H9 (cell line): ENCODE results near the gene FLG. TPM values are rescaled to one million over a fixed set of nuclear protein-coding genes. Genes with fewer than 3 reads are reported as not detected.
"Not testable (repeated sequence)": the region's sequence is repeated elsewhere in the genome, so short reads cannot be mapped to it uniquely, and the experiment has no call there.

Experiments
- DNase-seq: peaks from one replicate; pipeline ENCODE4 v3.0.0-alpha.2; 2017
- H2AFZ ChIP-seq: one replicate; pipeline ENCODE4 v1.6.1; 2013; ENCODE audit warnings: mild to moderate bottlenecking, low read length, control low read depth, moderate library complexity
- H2AK5ac ChIP-seq: 2 replicates; pipeline ENCODE4 v1.6.1; 2013; ENCODE audit warnings: low read length, control low read depth, mixed read lengths; ENCODE audit not compliant: insufficient read length
- H2BK120ac ChIP-seq: one replicate; pipeline ENCODE4 v1.6.1; 2013; ENCODE audit warnings: low read depth, mild to moderate bottlenecking, low read length, control low read depth, inconsistent platforms; ENCODE audit not compliant: poor library complexity, severe bottlenecking
- H2BK12ac ChIP-seq: 2 replicates; pipeline ENCODE4 v1.6.1; 2013; ENCODE audit warnings: low read length, control low read depth, mixed read lengths, low read depth; ENCODE audit not compliant: insufficient read length
- H2BK15ac ChIP-seq: 2 replicates; pipeline ENCODE4 v1.6.1; 2013; ENCODE audit warnings: low read depth, low read length, control low read depth
- H2BK20ac ChIP-seq: one replicate; pipeline ENCODE4 v1.6.1; 2013; ENCODE audit warnings: low read depth, mild to moderate bottlenecking, low read length, control low read depth, inconsistent platforms; ENCODE audit not compliant: poor library complexity, severe bottlenecking
- H2BK5ac ChIP-seq: 2 replicates; pipeline ENCODE4 v1.6.1; 2013; ENCODE audit warnings: low read length, control low read depth, mixed read lengths; ENCODE audit not compliant: insufficient read length
- H3K14ac ChIP-seq: 2 replicates; pipeline ENCODE4 v1.6.1; 2013; ENCODE audit warnings: low read length, control low read depth; ENCODE audit not compliant: insufficient read depth
- H3K18ac ChIP-seq: 2 replicates; pipeline ENCODE4 v1.6.1; 2013; ENCODE audit warnings: low read depth, mild to moderate bottlenecking, mixed read lengths, low read length, control low read depth; ENCODE audit not compliant: insufficient read length
- H3K23ac ChIP-seq: 2 replicates; pipeline ENCODE4 v1.6.1; 2013; ENCODE audit warnings: low read length, control low read depth, mixed read lengths, low read depth; ENCODE audit not compliant: insufficient read length
- H3K23me2 ChIP-seq: 2 replicates; pipeline ENCODE4 v1.6.1; 2013; ENCODE audit warnings: low read depth, mild to moderate bottlenecking, mixed read lengths, low read length, control low read depth; ENCODE audit not compliant: insufficient read length, poor library complexity, severe bottlenecking
- H3K27ac ChIP-seq: 2 replicates; pipeline ENCODE4 v1.5.1; 2013; ENCODE audit warnings: low read length, control low read depth, mixed read lengths, low read depth; ENCODE audit not compliant: insufficient read length
- H3K27me3 ChIP-seq: 2 replicates; pipeline ENCODE4 v1.6.1; 2013; ENCODE audit warnings: low read length, control low read depth, inconsistent platforms; ENCODE audit not compliant: insufficient read depth
- H3K4ac ChIP-seq: 2 replicates; pipeline ENCODE4 v1.6.1; 2013; ENCODE audit warnings: low read depth, mild to moderate bottlenecking, control low read depth, inconsistent platforms, low read length, moderate library complexity
- H3K4me1 ChIP-seq: 2 replicates; pipeline ENCODE4 v1.6.1; 2013; ENCODE audit warnings: low read length, control low read depth, inconsistent platforms; ENCODE audit not compliant: insufficient read depth
- H3K4me2 ChIP-seq: 2 replicates; pipeline ENCODE4 v1.6.1; 2013; ENCODE audit warnings: low read length, control low read depth, mixed read lengths; ENCODE audit not compliant: insufficient read length, insufficient read depth
- H3K56ac ChIP-seq: 2 replicates; pipeline ENCODE4 v1.6.1; 2013; ENCODE audit warnings: low read depth, mild to moderate bottlenecking, mixed read lengths, low read length, control low read depth; ENCODE audit not compliant: insufficient read length
- H3K79me1 ChIP-seq: 2 replicates; pipeline ENCODE4 v1.6.1; 2013; ENCODE audit warnings: low read depth, mild to moderate bottlenecking, moderate library complexity, low read length, control low read depth, inconsistent platforms; ENCODE audit not compliant: insufficient read depth, poor library complexity, severe bottlenecking
- H3K79me2 ChIP-seq: 2 replicates; pipeline ENCODE4 v1.6.1; 2013; ENCODE audit warnings: low read length, control low read depth, inconsistent platforms; ENCODE audit not compliant: insufficient read depth
- H3K9ac ChIP-seq: 2 replicates; pipeline ENCODE4 v1.6.1; 2013; ENCODE audit warnings: low read length, control low read depth, mixed read lengths; ENCODE audit not compliant: insufficient read length; ENCODE audit errors: extremely low read depth
- H3K9me3 ChIP-seq: one replicate; pipeline ENCODE4 v1.6.1; 2013; ENCODE audit warnings: low read depth, low read length, inconsistent platforms; ENCODE audit not compliant: control insufficient read depth
- H3T11ph ChIP-seq: one replicate; pipeline ENCODE4 v1.6.1; 2013; ENCODE audit warnings: mild to moderate bottlenecking, low read length, control low read depth, inconsistent platforms
- H4K20me1 ChIP-seq: one replicate; pipeline ENCODE4 v1.6.1; 2013; ENCODE audit not compliant: control insufficient read depth, insufficient read length, insufficient read depth
- H4K5ac ChIP-seq: 2 replicates; pipeline ENCODE4 v1.6.1; 2013; ENCODE audit warnings: low read depth, mild to moderate bottlenecking, mixed read lengths, low read length, control low read depth; ENCODE audit not compliant: insufficient read length
- H4K8ac ChIP-seq: replicated peaks from 2 replicates; pipeline ENCODE4 v1.6.1; 2013; ENCODE audit warnings: low read length, control low read depth, mixed read lengths, low read depth; ENCODE audit not compliant: insufficient read length
- H4K91ac ChIP-seq: 2 replicates; pipeline ENCODE4 v1.6.1; 2013; ENCODE audit warnings: low read depth, mild to moderate bottlenecking, moderate library complexity, mixed read lengths, low read length, control low read depth; ENCODE audit not compliant: insufficient read length
- H3K27ac Mint-ChIP-seq, 3 experiments: 2 replicates in 2 of 3; 3 replicates in 1 of 3; pipeline ENCODE4 v1.8.0; 2020 to 2021; ENCODE audit warnings: mixed read lengths in 3 of 3, mild to moderate bottlenecking in 1 of 3, moderate library complexity in 1 of 3
- H3K27me3 Mint-ChIP-seq: 2 replicates; pipeline ENCODE4 v1.8.0; 2021; ENCODE audit warnings: low read depth, mild to moderate bottlenecking, moderate library complexity, mixed read lengths
- H3K36me3 Mint-ChIP-seq, 3 experiments: 2 replicates in 2 of 3; 3 replicates in 1 of 3; pipeline ENCODE4 v1.8.0; 2020 to 2021; ENCODE audit warnings: low read depth in 3 of 3, mixed read lengths in 3 of 3; ENCODE audit not compliant: insufficient read depth in 1 of 3
- H3K4me1 Mint-ChIP-seq, 2 experiments: 2 replicates each; pipeline ENCODE4 v1.8.0; 2020; ENCODE audit warnings: mixed read lengths in 2 of 2
- H3K4me3 Mint-ChIP-seq, 2 experiments: 2 replicates in 1 of 2; 3 replicates in 1 of 2; pipeline ENCODE4 v1.8.0; 2020 to 2021; ENCODE audit warnings: mild to moderate bottlenecking in 2 of 2, mixed read lengths in 2 of 2, moderate library complexity in 1 of 2
- H3K9me3 Mint-ChIP-seq, 2 experiments: 2 replicates in 1 of 2; 3 replicates in 1 of 2; pipeline ENCODE4 v1.8.0; 2020; ENCODE audit warnings: mild to moderate bottlenecking in 2 of 2, mixed read lengths in 2 of 2, moderate library complexity in 1 of 2
- CTCF ChIP-seq: fragments of 200-600 bp; sonication (generic); conservative IDR thresholded peaks from 3 replicates; pipeline ENCODE4 v1.8.0; 2021; ENCODE audit warnings: antibody characterized with exemption, mild to moderate bottlenecking
- WGBS: extraction: QIAGEN DNeasy Blood & Tissue Kit; methylation state at CpG from one replicate; pipeline ENCODE4 v1.1.7; 2013; ENCODE audit warnings: missing lambda C conversion rate, low lambda C conversion rate, mixed read lengths; ENCODE audit not compliant: insufficient read length; ENCODE audit errors: extremely low coverage; 5-methylcytosine and 5-hydroxymethylcytosine counted together
- total RNA-seq: library from RNA; stranded (reverse); gene quantifications from 2 replicates; pipeline ENCODE4 v1.2.1, GENCODE V29; 2021

Gene FLG
- total RNA-seq, 1 experiment from 2014 or later, result not detected

DNA sequence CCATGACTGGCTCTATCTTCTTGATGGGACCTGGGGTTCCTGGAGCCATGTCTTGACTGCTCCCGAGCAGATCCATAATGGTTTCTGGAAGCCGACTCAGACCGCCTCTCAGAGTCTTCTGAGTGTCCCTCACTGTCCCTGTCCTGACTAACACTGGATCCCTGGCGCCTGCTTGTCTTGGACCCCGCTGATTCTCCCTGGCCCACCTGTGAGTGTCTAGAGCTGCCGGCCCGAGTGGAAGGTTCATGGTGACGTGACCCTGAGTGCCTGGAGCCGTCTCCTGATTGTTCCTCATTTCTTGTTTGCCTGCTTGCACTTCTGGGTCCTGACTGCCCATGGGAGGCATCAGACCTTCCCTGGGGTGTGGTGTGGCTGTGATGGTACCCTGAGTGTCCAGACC, 15.1 kb downstream of the FLG start:
- no peak for TF ChIP-seq CTCF
- no peak overlapping the region for H4K8ac ChIP-seq
- H2BK12ac ChIP-seq, result no peak overlapping the region
- H2BK5ac ChIP-seq, result no peak overlapping the region
- no peaks in the 10 kb centered on the region for H3K79me2 ChIP-seq
- Mint-ChIP-seq H3K4me1 (no peaks in the 10 kb centered on the region), H3K27ac (no peak overlapping the region), H3K4me3 (no peak overlapping the region), H3K36me3 (peaks cover 42 to 61% (median 54%) of the 10 kb centered on the region in 3 experiments), H3K9me3 (peaks cover 89 to 91% of the 10 kb centered on the region in 2 experiments), H3K27me3 (peaks cover 8% of the 10 kb centered on the region)
- H3K56ac ChIP-seq, result no peak overlapping the region
- no peak overlapping the region for H2AK5ac ChIP-seq
- WGBS, result no CpG with 5 or more reads among the region's 9 CpGs
- no peaks in the 10 kb centered on the region for H3K4me1 ChIP-seq
- H3K23ac ChIP-seq, result no peak overlapping the region
- no peak overlapping the region for H3T11ph ChIP-seq
- no peak overlapping the region for H3K27ac ChIP-seq
- no peak overlapping the region for H3K4me2 ChIP-seq
- no peaks in the 10 kb centered on the region for H4K20me1 ChIP-seq
- no peak overlapping the region for H2BK15ac ChIP-seq
- no peaks in the 10 kb centered on the region for H3K79me1 ChIP-seq
- H2AFZ ChIP-seq, result no peak overlapping the region
- H2BK20ac ChIP-seq, result no peak overlapping the region
- H3K9me3 ChIP-seq, result peaks cover 73% of the 10 kb centered on the region
- no peak for DNase-seq
- no peak overlapping the region for H3K18ac ChIP-seq
- H3K23me2 ChIP-seq, result no peaks in the 10 kb centered on the region
- no peak overlapping the region for H3K4ac ChIP-seq
- no peak overlapping the region for H4K5ac ChIP-seq
- H2BK120ac ChIP-seq, result no peak overlapping the region
- no peak overlapping the region for H3K14ac ChIP-seq
- no peak overlapping the region for H3K9ac ChIP-seq
- no peak overlapping the region for H4K91ac ChIP-seq
- no peaks in the 10 kb centered on the region for H3K27me3 ChIP-seq

GRCh38 chr1:152309320-152309901, 15.6 kb downstream of the FLG start:
- H3K23ac ChIP-seq, H3K4ac ChIP-seq, H3T11ph ChIP-seq, H2BK20ac ChIP-seq, H3K4me1 ChIP-seq, H3K23me2 ChIP-seq, H3K56ac ChIP-seq, H3K18ac ChIP-seq, H2AFZ ChIP-seq, H3K27me3 Mint-ChIP-seq, DNase-seq, H3K9ac ChIP-seq, H3K14ac ChIP-seq, H3K4me3 Mint-ChIP-seq, H2BK12ac ChIP-seq, H2AK5ac ChIP-seq, H2BK15ac ChIP-seq, H4K91ac ChIP-seq, H4K20me1 ChIP-seq, H4K8ac ChIP-seq, H3K27me3 ChIP-seq, H3K79me1 ChIP-seq, H2BK5ac ChIP-seq, H3K27ac Mint-ChIP-seq, H3K27ac ChIP-seq, H3K79me2 ChIP-seq, H4K5ac ChIP-seq, H3K4me2 ChIP-seq, H2BK120ac ChIP-seq, H3K4me1 Mint-ChIP-seq: not testable (repeated sequence)
- H3K9me3 ChIP-seq, result peaks cover 78% of the 10 kb centered on the region
- WGBS, result no CpG with 5 or more reads among the region's 17 CpGs
- Mint-ChIP-seq H3K9me3 (peaks cover 91 to 92% of the 10 kb centered on the region in 2 experiments), H3K36me3 (peaks cover 47 to 66% (median 59%) of the 10 kb centered on the region in 3 experiments)
